NCI-H1436 treated with DMSO at 0.1 percent for 48 hours (cell line): ENCODE data around the gene SLC16A7.
A peak's percentile ranks its signal among the peaks of the same experiment; 100 is the strongest.
"Not testable (repeated sequence)": the region's sequence is repeated elsewhere in the genome, so short reads cannot be mapped to it uniquely, and the experiment has no call there.

Experiments
- DNase-seq: peaks from one replicate; lab custom pipeline; 2025; lab: John Stamatoyannopoulos, UW

The SLC16A7 gene, protein sequence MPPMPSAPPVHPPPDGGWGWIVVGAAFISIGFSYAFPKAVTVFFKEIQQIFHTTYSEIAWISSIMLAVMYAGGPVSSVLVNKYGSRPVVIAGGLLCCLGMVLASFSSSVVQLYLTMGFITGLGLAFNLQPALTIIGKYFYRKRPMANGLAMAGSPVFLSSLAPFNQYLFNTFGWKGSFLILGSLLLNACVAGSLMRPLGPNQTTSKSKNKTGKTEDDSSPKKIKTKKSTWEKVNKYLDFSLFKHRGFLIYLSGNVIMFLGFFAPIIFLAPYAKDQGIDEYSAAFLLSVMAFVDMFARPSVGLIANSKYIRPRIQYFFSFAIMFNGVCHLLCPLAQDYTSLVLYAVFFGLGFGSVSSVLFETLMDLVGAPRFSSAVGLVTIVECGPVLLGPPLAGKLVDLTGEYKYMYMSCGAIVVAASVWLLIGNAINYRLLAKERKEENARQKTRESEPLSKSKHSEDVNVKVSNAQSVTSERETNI

DNA sequence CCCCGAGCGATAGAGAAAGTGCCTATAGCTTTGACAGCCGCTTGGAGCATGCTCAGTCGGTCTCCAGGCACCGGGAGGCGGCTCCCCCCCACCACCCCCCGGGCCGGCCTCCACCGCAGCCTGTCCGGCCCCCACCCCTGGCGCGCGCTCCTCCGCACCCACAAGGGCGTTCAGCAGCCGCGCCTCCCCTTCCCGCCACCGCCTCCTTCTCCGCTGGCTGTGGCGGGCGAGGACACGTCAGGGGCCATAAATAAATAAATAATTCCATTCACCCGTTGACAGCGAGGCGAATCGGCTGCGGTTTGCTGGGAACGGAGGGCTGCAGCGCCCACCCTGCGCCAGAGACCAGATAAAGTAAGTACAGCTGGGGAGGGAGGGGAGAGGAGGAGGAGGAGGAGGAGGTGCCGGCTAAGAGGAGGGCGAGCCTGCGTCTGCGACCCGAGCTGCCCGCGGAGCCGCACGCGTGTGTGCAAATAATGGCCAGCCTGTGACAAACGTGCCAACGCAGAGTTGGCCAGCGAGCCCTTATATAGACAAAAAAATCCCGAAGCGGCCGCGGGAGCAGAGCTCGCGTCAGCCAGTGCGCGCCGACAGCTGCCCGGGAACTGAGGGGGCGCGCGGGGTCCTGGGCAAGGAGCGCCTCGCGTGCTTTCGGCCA lies at the start of gene SLC16A7:
Gene SLC16A7, plus strand, starts transcription at position 147 of the 658 bp plus-strand sequence. CDS start 108,773 bp downstream, outside the sequence.
- peak; percentile 66 for DNase-seq

DNA sequence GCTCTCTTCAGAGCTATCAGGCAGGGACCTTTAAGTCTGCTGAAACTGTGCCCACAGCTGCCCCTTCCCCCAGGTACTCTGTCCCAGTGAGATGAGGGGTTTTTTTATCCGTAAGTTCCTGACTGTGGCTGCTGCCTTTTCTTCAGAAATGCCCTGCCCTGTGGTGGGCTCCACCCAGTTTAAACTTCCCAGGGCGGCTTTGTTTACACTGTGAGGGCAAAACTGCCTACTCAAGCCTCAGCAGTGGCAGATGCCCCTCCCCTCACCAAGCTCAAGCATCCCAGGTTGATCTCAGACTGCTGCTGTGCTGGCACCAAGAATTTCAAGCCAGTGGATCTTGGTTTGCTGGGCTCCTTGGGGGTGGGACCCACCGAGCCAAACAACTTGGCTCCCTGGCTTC lies 46.9 kb upstream of the SLC16A7 start:
- no peak for DNase-seq

DNA sequence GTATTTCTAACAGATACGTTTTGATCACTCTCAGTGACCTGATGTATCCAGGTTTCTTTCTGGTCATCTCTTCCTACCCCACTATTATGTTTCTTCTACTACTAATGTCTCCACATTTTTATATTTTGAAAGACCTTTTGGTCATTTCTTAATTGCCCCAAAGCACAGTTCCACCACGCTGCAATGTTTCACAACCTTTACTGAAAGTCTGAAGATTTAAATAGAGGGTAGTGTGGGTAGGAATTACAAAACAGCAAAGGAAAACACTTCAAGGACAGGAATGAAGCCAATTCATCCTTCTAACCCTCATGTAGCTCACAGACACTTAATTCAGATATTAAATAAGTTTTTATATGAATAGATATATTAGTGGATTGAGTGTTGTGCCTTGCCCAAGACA lies 36.1 kb upstream of the SLC16A7 start:
- no peak for DNase-seq

DNA sequence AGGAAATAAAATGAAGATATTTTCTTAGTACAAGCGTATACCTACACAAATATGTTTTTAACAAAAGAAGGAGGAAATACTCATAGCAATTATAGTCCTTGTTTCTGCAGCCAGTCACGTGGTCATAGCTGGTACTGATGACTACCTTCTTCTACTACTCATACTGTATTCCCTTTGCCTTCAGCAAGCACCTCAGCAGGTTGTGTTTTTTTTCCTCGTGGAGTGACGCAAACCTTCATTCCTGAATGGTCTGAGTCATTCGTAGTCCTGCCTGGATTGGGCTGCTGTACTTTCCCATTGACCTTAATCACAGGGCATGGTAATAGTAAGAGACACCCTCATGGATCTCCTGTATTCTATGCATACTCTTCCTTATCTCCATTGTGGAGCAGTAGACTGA lies 25.7 kb upstream of the SLC16A7 start:
- DNase-seq = no peak

DNA sequence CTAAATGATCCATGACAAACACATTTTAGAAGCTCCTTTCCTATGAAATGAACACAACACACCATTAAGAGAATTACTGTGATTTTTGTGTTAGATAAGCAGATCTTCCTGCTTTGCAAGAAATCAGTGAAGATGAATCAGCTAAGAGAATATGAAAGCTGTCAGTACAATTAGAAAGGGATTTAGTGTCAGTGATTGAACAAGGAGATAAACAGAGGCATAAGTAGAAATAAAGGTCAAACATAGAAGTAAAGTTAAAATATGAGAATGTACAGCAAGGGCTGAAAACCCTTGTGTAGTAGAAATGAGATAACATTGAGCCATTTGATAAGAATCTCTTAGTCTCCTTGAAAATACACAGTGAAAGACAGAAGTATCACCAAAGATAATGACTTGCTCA lies 21.4 kb upstream of the SLC16A7 start:
- no peak for DNase-seq

DNA sequence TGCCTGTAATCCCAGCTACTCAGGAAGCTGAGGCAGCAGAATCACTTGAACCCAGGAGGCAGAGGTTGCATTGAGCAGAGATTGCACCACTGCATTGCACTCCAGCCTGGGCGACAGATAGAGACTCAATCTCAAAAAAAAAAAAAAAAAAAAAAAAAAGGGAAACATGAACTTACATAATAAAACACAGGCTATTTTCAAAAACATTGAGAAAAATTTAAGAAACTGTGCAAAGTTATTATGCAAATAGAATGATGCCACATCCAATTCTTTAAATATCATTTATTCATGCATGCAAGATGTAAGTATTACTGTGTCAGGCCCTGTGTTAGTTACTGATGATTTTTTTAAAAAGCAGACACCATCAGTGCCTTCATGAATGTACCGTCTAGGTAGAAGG lies 20.0 kb upstream of the SLC16A7 start:
- DNase-seq = no peak

DNA sequence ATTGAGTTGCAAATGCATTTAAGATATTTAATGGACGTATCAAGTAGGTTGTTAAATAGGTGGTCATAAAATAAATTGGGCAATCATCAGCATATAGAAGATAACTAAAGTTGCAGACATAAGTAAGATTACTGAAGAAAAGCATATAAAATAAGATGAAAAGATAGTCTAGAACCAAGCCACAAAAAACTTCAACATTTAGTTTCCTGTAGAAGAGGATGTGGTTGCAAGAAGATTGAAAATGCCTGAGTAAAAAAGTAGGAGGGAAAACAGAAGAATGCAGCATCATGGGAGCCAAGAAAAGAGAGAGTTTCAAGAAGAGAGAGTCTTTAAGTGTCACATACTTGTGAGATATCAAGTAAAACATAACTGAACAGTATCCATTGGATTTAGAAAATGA lies 17.6 kb upstream of the SLC16A7 start:
- no peak for DNase-seq

DNA sequence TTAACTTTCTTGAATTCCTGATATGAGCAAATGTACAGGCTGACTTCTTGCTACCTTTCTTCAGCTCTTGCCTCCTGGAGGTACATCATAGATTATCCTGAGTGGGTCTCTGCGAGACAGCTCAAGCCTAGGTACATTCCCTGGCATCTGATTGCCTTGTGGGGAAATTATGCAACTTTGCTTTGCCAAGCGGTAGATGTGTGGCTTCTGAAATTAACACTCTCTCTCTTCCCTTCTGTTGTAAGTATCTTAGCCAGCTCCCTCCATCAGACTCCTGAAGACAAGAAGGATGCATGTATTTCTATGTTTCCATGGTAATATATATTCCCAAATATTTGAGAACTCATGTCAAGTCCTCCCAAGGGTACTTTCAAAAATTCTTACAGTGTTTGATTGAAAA lies 16.2 kb upstream of the SLC16A7 start:
- no peak for DNase-seq

DNA sequence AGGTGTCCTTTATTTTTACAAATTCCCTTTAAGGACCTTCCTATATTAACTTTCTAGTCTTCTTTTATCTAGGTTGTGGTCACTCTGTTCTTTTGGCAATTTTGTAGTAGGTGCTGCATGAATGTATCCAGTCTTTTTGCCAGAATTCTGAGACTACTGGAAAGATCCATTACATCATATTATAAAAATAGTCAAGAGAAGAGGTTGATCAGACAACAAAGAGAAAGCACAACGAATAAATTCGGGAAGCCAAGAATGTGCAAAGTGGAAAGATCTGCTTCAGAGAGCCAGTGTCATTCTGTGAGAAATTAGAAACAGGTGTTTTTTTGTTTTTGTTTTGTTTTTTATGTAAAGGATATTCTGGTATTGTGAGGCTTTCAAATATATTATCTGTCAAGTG lies 15.8 kb upstream of the SLC16A7 start:
- DNase-seq = no peak

DNA sequence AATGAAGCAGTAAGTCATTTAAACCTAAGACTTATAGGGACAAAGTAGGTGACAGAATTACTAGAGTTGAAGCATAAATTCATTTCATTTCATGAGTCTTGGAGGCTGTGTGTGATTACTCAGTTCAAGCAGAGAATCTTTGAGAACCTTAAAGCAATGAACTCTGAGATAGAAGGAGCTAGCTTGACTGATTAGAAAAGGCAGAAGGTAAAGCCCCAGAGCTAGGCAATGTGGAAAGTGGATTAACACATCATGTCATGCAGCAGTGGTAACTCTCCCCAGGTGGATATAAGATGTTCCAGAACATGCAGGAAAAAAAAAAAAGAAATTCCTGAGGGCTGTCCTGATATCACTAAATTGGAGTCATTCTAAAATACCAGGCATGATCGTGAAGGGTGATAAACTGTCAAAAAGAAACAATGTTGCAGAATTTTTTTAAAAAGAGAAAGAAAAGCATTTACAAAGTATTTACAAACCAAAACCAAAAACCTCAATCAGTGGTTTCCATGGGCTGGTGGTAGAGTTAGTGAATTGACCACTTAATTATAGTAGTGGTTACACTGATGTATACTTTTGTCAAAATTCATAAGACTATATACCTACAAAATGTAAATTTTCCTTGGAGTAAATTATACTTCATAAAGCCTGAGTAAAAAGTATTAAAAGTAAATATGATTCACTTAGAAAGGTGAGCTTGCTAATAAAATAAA lies 12.7 kb upstream of the SLC16A7 start:
- DNase-seq = no peak

DNA sequence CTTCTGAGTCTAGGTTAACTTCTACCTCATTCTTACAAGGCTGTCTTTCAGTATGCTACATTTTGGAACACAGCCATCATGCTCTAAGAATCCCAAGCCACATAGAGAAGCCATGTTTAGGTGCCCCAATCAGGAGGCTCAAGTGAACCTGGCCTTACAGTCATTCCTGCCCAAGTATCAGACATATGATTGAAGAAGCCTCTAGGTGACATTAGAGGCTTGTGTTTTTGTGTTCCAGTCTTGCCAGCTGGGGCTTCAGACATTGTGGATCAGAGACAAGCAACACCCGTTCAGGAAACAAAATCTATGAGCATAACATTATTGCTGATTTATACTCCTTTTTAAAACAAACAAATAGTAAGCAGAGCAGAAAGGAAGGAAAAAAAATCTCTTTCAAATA lies 8.1 kb upstream of the SLC16A7 start:
- no peak for DNase-seq

DNA sequence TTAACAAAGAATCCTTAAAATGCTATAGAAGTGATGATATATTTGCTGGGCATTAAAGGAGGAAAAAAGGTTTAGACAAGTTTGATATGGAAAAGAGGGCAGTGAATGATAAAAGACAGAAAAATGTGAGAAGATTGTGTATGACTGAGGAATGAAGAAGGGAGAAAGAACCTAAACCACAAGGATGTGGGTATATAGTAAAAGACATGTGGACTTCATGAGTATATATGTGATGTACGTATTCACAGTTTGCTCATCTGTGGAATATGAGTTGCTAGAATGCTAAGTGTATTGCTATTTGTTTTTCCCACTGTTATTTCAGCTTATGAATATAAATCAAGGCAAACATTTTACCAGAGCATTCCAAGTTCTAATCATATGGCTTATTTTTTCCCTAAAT lies 2.1 kb upstream of the SLC16A7 start:
- no peak for DNase-seq

DNA sequence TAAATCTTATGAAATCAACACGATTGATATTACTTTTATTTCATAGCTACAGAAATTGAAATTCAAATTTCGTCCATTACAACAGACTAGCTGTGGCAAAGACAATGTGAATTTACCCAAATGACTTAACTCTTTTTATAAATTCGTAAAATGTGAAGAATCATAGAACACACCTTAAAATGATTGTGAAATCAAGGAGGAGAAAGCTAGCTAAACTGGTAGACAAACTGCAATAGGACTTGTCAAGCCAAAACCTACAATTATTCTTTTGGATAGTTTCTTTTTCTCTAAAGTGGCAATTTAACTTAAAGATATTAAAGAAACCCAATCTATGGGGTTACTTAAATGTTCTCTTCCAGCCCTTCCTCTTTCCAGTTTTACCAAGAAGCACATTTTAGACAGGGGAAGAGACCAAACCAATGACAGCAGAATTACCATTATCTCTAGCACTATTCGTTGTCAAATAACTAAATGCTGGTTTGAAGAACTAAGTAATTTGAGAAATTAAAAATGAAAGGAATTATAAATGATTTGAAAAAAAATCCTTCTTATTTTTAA lies 807 bp upstream of the SLC16A7 start:
- no peak for DNase-seq

DNA sequence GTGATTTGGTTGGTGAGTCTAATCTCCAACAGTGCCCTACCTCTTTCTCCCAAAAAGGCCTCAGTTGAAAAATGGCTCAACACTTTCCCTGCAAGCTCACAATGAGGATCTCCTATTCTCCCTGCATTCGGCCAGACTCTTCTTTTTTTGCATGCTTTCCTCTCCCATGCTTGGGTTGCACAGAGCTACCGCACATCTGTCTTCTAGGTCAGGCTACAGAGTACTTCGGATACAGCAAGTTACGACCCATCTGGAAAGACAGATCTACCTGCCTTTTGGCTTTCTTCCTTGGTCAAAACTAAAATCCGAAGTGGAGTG lies 305 bp upstream of the SLC16A7 start:
- DNase-seq = no peak

DNA sequence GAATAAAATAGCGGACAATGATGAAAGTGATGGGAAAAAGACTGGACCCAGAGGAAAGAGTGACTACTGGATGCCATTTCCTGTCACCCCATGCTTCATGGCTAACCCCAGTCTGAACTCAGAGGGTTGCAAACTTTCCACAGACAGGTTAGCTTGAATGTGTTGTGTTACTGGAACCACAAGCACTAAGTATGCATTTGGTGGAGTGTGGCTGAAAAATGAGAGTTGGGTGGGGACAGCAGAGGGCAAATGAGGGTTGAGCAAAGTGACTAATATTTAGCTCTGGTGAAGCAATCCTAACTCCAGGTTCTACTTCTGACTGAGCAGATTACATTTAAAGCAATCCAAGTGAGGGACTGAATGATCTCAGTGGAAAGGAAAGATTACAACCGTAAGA lies 1.6 kb downstream of the SLC16A7 start:
- DNase-seq = no peak

DNA sequence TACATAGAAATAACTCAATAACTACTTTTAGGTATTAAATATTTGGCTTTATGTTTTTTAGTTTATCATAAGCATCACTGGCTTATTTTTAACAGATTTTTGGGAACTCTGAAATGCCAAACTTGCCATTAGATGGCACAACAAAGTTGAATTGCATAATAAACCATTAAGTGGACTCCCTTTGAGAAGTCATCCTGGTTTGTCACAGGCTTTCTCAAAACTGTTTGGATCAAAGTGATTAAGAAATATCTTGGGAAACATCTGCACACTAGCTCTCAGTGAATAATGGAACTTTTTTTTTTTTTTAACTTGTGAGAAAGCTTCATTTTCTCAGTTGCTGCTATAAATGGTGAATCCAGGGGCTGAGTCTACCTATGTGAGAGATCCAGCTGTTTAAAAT lies 4.3 kb downstream of the SLC16A7 start:
- no peak for DNase-seq

DNA sequence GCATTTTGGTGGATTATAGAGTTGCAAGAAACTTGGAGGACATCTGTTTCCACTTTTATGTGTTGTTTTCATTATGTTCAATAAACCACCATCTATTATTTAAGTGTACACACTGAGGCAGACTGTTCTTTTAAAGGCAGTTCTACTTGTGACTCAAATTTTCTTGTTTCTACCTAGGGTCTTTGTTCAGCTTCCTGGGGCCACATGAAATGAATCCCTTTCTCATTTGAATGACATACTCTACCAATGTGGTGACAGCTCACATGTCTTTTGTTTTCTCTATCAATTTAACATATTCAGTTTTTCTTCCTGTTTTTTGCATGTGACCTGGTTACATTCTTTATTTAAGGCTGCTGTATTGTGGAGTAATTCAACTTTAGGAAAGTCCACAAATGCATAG lies 7.9 kb downstream of the SLC16A7 start:
- DNase-seq = no peak

DNA sequence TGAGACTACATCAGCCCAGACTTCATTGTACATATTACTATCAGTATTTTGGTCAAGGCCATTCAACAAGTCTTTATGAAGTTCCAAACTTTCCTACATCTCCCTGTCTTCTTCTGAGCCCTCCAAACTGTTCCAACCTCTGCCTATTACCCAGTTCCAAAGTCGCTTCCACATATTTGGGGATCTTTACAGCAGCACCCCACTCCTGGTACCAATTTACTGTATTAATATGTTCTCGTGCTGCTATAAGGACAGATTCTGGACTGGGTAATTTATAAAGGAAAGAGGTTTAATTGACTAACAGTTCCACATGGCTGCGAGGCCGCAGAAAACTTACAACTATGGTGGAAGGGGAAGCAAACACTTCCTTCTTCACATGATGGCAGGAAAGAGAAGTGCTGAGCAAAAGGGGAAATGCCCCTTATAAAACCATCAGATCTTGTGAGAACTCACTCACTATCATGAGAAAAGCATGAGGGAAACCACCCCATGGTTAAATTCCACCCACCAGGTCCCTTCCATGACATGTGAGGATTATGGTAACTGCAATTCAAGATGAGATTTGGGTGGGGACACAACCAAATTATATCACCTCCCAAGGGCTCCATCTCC lies 17.1 kb downstream of the SLC16A7 start:
- DNase-seq = not testable (repeated sequence)

DNA sequence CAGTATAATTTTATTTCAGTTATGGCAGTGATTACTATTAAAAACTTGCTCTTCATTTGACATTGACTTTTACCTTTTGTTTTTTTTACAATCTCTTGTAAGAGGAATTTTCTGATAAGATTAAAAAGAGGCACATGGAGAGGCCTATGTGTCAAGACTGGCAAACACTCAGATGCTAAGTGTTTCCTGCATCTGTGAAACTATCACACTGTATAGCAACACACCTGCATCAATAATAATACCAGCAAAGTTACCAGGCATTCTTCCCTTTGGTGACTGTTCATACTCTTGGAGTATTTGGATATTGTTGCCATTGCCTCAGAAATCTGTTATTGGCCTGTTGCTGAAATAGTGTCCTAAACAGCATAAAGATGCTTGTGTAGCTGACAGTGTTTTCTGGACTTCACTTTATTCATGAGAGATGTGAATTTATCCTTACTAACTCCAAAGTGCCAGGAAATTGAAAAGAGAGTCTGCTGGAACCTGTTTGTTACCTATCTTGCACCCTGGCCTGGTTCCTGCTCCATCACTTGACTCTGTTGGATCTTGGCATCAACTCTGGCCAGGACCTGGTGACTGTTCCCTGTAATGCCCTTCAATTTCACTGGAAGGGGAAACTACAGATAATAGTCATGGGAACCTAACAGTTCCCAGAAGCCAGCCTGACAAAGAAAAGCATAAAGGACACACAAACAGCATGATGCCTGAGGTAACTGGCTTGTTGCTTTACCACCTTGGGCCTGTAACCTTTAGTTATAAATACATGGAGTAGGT lies 19.8 kb downstream of the SLC16A7 start:
- no peak for DNase-seq

DNA sequence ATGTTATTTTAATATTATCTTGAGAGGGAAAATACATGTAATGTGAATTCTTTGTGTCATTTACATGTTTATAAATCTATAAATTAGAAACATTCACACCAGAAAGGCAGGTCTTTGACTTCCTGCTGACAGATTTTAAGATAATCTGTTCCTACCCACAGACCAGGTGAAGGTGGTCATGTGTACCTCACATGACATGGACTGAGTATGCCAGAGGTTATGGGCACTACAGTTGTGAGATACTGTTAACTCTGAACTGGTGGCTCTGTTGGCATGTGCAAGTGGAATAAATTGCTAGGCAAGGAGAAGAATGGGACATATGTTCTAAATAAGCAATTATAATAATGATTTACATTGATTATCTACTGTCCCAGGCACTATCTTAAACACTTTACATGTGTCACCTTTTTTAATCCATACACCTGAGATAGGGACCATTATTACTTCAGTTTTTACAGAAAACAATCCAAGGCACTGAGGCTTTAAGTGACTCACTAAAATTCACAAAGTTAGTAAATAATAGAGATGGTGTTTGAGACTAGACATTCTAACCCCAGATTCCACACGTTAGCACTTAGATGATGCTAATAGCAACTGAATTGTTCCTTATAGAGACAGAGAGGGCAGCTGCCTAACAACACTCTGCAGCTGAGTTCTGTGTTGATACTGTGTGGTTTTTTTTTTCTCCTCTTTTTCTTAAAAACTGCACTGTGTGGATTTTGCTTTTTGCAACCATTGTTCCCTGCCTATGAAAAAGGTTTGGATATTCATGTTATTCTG lies 23.8 kb downstream of the SLC16A7 start:
- DNase-seq = no peak

DNA sequence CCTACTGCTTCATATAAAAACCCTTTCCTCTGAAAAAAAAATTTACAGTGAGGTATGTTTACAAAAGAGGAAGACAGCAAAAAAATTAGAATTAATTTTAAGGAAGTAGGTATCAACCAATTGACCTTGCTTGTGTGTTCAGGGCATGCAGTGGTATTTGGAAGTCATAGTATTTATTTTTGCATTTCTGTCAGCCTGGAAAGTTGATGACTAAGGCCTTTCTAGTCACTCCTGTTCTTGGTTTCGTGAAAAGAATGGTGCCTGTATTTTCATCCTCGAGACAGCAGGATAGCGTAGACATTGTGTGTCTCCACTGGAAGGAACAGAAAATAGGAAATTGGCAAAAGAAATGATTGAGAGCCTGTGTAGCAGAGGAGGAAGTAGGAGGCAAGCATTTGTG lies 24.5 kb downstream of the SLC16A7 start:
- DNase-seq = no peak
